Measurements from ENCODE around the gene RPL35. TPM values are rescaled to one million over a fixed set of nuclear protein-coding genes. Genes with fewer than 3 reads are reported as not detected.

Gene RPL35
- polyA plus RNA-seq, 1 donor: 1,710 TPM

- Histone ChIP-seq H3K9me3 (ENCODE audit: control insufficient read depth, low read depth, low read length) (no peaks in the 10 kb centered on the region), H3K4me1 (ENCODE audit: control insufficient read depth, insufficient read depth, low read length) (peaks cover 5% of the 10 kb centered on the region), H3K36me3 (ENCODE audit: control insufficient read depth, insufficient read depth, low read length) (peaks cover 23% of the 10 kb centered on the region), H3K27me3 (ENCODE audit: control insufficient read depth, insufficient read depth, low read length) (no peaks in the 10 kb centered on the region), H3K4me3 (ENCODE audit: low read length) (no peak overlapping the region), H3K27ac (ENCODE audit: low read length) (no peak overlapping the region)
- no peak for DNase-seq
- no CpG with 5 or more reads among the region's 7 CpGs for WGBS (ENCODE audit: insufficient coverage, low lambda C conversion rate)
Measured at GRCh38 chr9:124863371-124863871, 1.7 kb upstream of the RPL35 start.

- no CpG with 5 or more reads among the region's 12 CpGs for WGBS (ENCODE audit: insufficient coverage, low lambda C conversion rate)
- Histone ChIP-seq H3K9me3 (ENCODE audit: control insufficient read depth, low read depth, low read length) (no peaks in the 10 kb centered on the region), H3K27ac (ENCODE audit: low read length) (peak overlapping the region; percentile 82), H3K36me3 (ENCODE audit: control insufficient read depth, insufficient read depth, low read length) (peaks cover 44% of the 10 kb centered on the region), H3K4me1 (ENCODE audit: control insufficient read depth, insufficient read depth, low read length) (peaks cover 5% of the 10 kb centered on the region), H3K4me3 (ENCODE audit: low read length) (peak overlapping the region; percentile 92), H3K27me3 (ENCODE audit: control insufficient read depth, insufficient read depth, low read length) (no peaks in the 10 kb centered on the region)
- DNase-seq: peak in 1 of 2 donors; percentile 48
Measured at GRCh38 chr9:124860582-124861341, 995 bp downstream of the RPL35 start.

- peaks cover 5% of the 10 kb centered on the region for H3K4me1 ChIP-seq (ENCODE audit: control insufficient read depth, insufficient read depth, low read length)
- H3K36me3 ChIP-seq (ENCODE audit: control insufficient read depth, insufficient read depth, low read length): peaks cover 44% of the 10 kb centered on the region
- WGBS (ENCODE audit: insufficient coverage, low lambda C conversion rate): 17% methylated on average over 1 of the region's 10 CpGs
- DNase-seq: no peak
- no peak overlapping the region for H3K27ac ChIP-seq (ENCODE audit: low read length)
- H3K27me3 ChIP-seq (ENCODE audit: control insufficient read depth, insufficient read depth, low read length): no peaks in the 10 kb centered on the region
- no peaks in the 10 kb centered on the region for H3K9me3 ChIP-seq (ENCODE audit: control insufficient read depth, low read depth, low read length)
- H3K4me3 ChIP-seq (ENCODE audit: low read length): peak overlapping the region; percentile 92
Measured at GRCh38 chr9:124859803-124860581, 1.8 kb downstream of the RPL35 start.

- H3K4me1 ChIP-seq (ENCODE audit: control insufficient read depth, insufficient read depth, low read length): peaks cover 5% of the 10 kb centered on the region
- no peak for DNase-seq
- peaks cover 44% of the 10 kb centered on the region for H3K36me3 ChIP-seq (ENCODE audit: control insufficient read depth, insufficient read depth, low read length)
- H3K27me3 ChIP-seq (ENCODE audit: control insufficient read depth, insufficient read depth, low read length): no peaks in the 10 kb centered on the region
- no peaks in the 10 kb centered on the region for H3K9me3 ChIP-seq (ENCODE audit: control insufficient read depth, low read depth, low read length)
- WGBS (ENCODE audit: insufficient coverage, low lambda C conversion rate): no CpG with 5 or more reads among the region's 9 CpGs
- H3K27ac ChIP-seq (ENCODE audit: low read length): no peak overlapping the region
- no peak overlapping the region for H3K4me3 ChIP-seq (ENCODE audit: low read length)
Measured at GRCh38 chr9:124858330-124859046, 3.3 kb downstream of the RPL35 start.

GRCh38 chr9:124857533-124858162 is 4.1 kb downstream of the RPL35 start:
- H3K36me3 ChIP-seq (ENCODE audit: control insufficient read depth, insufficient read depth, low read length): peaks cover 44% of the 10 kb centered on the region
- WGBS (ENCODE audit: insufficient coverage, low lambda C conversion rate): no CpG with 5 or more reads among the region's 24 CpGs
- no peak overlapping the region for H3K4me3 ChIP-seq (ENCODE audit: low read length)
- H3K27me3 ChIP-seq (ENCODE audit: control insufficient read depth, insufficient read depth, low read length): no peaks in the 10 kb centered on the region
- DNase-seq: no peak
- H3K27ac ChIP-seq (ENCODE audit: low read length): no peak overlapping the region
- no peaks in the 10 kb centered on the region for H3K9me3 ChIP-seq (ENCODE audit: control insufficient read depth, low read depth, low read length)
- H3K4me1 ChIP-seq (ENCODE audit: control insufficient read depth, insufficient read depth, low read length): peaks cover 9% of the 10 kb centered on the region

- Histone ChIP-seq H3K36me3 (ENCODE audit: control insufficient read depth, insufficient read depth, low read length) (peaks cover 44% of the 10 kb centered on the region), H3K4me1 (ENCODE audit: control insufficient read depth, insufficient read depth, low read length) (peaks cover 14% of the 10 kb centered on the region), H3K27ac (ENCODE audit: low read length) (no peak overlapping the region), H3K9me3 (ENCODE audit: control insufficient read depth, low read depth, low read length) (no peaks in the 10 kb centered on the region), H3K4me3 (ENCODE audit: low read length) (no peak overlapping the region), H3K27me3 (ENCODE audit: control insufficient read depth, insufficient read depth, low read length) (no peaks in the 10 kb centered on the region)
- DNase-seq: no peak
- no CpG with 5 or more reads among the region's 16 CpGs for WGBS (ENCODE audit: insufficient coverage, low lambda C conversion rate)
Measured at GRCh38 chr9:124855944-124856765, 5.6 kb downstream of the RPL35 start.

- Histone ChIP-seq H3K4me1 (ENCODE audit: control insufficient read depth, insufficient read depth, low read length) (peaks cover 13% of the 10 kb centered on the region), H3K36me3 (ENCODE audit: control insufficient read depth, insufficient read depth, low read length) (peaks cover 42% of the 10 kb centered on the region), H3K27ac (ENCODE audit: low read length) (no peak overlapping the region), H3K9me3 (ENCODE audit: control insufficient read depth, low read depth, low read length) (no peaks in the 10 kb centered on the region), H3K4me3 (ENCODE audit: low read length) (no peak overlapping the region), H3K27me3 (ENCODE audit: control insufficient read depth, insufficient read depth, low read length) (no peaks in the 10 kb centered on the region)
- no peak for DNase-seq
- no CpG with 5 or more reads among the region's 18 CpGs for WGBS (ENCODE audit: insufficient coverage, low lambda C conversion rate)
Measured at GRCh38 chr9:124855566-124855943, 6.2 kb downstream of the RPL35 start.

GRCh38 chr9:124854822-124855221 is 6.9 kb downstream of the RPL35 start:
- DNase-seq: no peak
- peaks cover 35% of the 10 kb centered on the region for H3K36me3 ChIP-seq (ENCODE audit: control insufficient read depth, insufficient read depth, low read length)
- H3K4me3 ChIP-seq (ENCODE audit: low read length): no peak overlapping the region
- WGBS (ENCODE audit: insufficient coverage, low lambda C conversion rate): 20% methylated on average over 1 of the region's 7 CpGs
- H3K4me1 ChIP-seq (ENCODE audit: control insufficient read depth, insufficient read depth, low read length): peaks cover 12% of the 10 kb centered on the region
- no peaks in the 10 kb centered on the region for H3K9me3 ChIP-seq (ENCODE audit: control insufficient read depth, low read depth, low read length)
- no peak overlapping the region for H3K27ac ChIP-seq (ENCODE audit: low read length)
- H3K27me3 ChIP-seq (ENCODE audit: control insufficient read depth, insufficient read depth, low read length): no peaks in the 10 kb centered on the region

GRCh38 chr9:124854161-124854560 is 7.6 kb downstream of the RPL35 start:
- Histone ChIP-seq H3K27me3 (ENCODE audit: control insufficient read depth, insufficient read depth, low read length) (no peaks in the 10 kb centered on the region), H3K9me3 (ENCODE audit: control insufficient read depth, low read depth, low read length) (no peaks in the 10 kb centered on the region), H3K36me3 (ENCODE audit: control insufficient read depth, insufficient read depth, low read length) (peaks cover 28% of the 10 kb centered on the region), H3K4me1 (ENCODE audit: control insufficient read depth, insufficient read depth, low read length) (peaks cover 13% of the 10 kb centered on the region), H3K4me3 (ENCODE audit: low read length) (no peak overlapping the region), H3K27ac (ENCODE audit: low read length) (no peak overlapping the region)
- DNase-seq: no peak
- WGBS (ENCODE audit: insufficient coverage, low lambda C conversion rate): no CpG with 5 or more reads among the region's 8 CpGs
